Thyroid gland (tissue), 4 donors: ENCODE data around the gene CCDC107.

ENCODE experiments used
- CTCF ChIP-seq, 6 experiments: fragments of 200-600 bp in 3 of 6; fragments of 450-650 bp in 3 of 6; sonication (generic) in 3 of 6; IDR thresholded peaks; one replicate each; pipeline ENCODE4 v1.5.1; 2016 to 2019; ENCODE audit warnings: antibody characterized with exemption in 6 of 6, mild to moderate bottlenecking in 2 of 6, inconsistent platforms in 1 of 6, moderate library complexity in 1 of 6
- POLR2A ChIP-seq, 2 donors: fragments of 450-650 bp; IDR thresholded peaks; one replicate each; pipeline ENCODE4 v1.6.1; 2017; ENCODE audit warnings: antibody characterized with exemption in 2 of 2, mild to moderate bottlenecking in 2 of 2, moderate library complexity in 1 of 2

GRCh38 chr9:35646533-35647265, 11.4 kb upstream of the CCDC107 start:
- TF ChIP-seq CTCF (IDR thresholded peaks at IDR 0.05), result peak; percentile 83 to 99 (median 96)
- peak; percentile 62 to 95 for TF ChIP-seq POLR2A (IDR thresholded peaks at IDR 0.05)
